GM19351 (cell line): Measurements from ENCODE around the gene PLG.
"Not testable (repeated sequence)": the region's sequence is repeated elsewhere in the genome, so short reads cannot be mapped to it uniquely, and the experiment has no call there.

Experiments used
- ATAC-seq: cut with Tn5 transposase; IDR thresholded peaks from one replicate; pipeline ENCODE4 v1.9.1; 2021; ENCODE audit warnings: mild to moderate bottlenecking, moderate library complexity; ENCODE audit not compliant: unreplicated experiment

Gene PLG

GRCh38 chr6:160701918-160702680 lies at the start of gene PLG:
Gene PLG, plus strand, starts transcription at chr6:160702244. Its CDS starts 61 bp downstream, at chr6:160702305.
- ATAC-seq, result not testable (repeated sequence)

GRCh38 chr6:160659562-160659961 lies 42.5 kb upstream of the PLG start:
- no peak for ATAC-seq

GRCh38 chr6:160661216-160661615 lies 40.8 kb upstream of the PLG start:
- ATAC-seq, result no peak

GRCh38 chr6:160662429-160662828 lies 39.6 kb upstream of the PLG start:
- no peak for ATAC-seq

DNA sequence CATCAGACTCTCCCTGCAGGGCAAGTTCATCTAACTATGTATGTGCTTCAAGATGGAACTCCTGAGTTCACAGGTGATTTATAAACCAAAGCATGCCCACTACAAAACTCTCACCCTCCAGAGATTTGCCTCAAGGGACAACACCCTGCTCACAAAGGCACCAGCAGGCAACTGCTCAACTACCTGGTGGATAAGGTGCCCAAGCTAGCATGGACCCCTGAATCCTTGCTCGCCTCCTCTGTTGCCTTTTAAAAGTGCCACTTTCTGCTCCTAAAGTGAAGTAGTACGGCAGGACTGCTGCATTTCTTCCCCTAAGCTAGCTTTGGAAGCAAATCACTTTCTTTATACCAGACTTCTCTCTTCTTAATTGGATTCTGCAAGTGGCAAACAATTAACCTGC lies 39.2 kb upstream of the PLG start:
- ATAC-seq, result no peak

- ATAC-seq, result not testable (repeated sequence)
These were observed 37.8 kb upstream of the PLG start, which contains the start of gene LPA for GRCh38 chr6:160664198-160664597. Gene LPA, minus strand, starts transcription at chr6:160664275. Its CDS starts 61 bp downstream, at chr6:160664214.

- peak; percentile 95 for ATAC-seq
These were observed 34.2 kb upstream of the PLG start for GRCh38 chr6:160667639-160668481.

GRCh38 chr6:160668589-160668988 lies 33.5 kb upstream of the PLG start:
- no peak for ATAC-seq

DNA sequence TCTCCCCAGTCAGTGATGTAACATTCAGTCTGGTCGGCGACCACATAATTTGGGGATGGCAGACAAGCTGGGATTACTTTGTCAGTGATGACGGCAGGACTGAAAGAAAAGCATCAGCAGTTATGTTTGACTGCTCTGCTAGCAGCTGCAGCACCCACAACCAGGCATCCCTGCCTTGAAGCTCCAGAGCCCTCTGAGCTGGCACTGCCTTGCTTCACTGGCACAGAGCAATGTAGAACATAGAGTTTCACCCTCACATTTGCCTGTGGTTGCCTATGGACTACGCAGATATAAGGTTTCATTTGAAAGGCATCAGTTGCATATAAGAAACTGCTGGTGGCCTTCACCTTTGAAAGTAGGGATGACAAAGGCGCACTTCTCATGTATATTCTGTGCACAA lies 25.6 kb upstream of the PLG start:
- ATAC-seq, result not testable (repeated sequence)

- ATAC-seq, result no peak
These were observed 23.8 kb upstream of the PLG start for GRCh38 chr6:160678230-160678629.

DNA sequence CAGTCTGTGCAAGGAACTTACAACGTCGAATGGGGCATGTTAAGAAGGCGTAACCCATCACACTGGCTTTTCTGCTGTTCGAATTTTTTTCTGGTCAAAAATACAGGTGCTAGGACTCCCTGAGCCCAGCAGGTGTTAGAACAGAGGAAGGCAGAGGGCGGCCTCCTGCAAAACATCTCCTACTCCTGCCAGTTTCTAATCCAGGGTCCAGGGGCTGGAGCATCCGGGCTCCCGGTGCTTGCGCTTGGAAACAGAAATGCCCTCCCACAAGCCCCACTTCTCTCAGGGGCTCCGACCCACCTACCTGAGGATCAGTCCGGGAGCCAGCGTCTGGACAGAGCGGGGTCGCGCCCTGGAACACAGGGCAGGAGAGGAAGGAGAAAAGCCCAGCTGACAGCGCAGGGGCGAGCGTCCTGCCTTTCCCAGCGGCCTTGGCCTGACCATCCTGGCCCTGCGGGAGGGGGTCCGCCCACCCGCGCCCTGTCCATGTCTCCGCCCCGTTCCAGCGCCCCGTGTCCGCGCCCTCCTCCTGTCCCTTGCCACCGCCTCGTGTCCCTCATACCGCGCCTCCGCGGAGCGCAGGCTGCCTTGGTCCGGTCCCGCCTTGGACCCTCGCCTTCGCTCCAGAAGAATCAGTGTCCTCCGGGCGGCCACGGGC lies 23.2 kb upstream of the PLG start:
- ATAC-seq, result no peak

DNA sequence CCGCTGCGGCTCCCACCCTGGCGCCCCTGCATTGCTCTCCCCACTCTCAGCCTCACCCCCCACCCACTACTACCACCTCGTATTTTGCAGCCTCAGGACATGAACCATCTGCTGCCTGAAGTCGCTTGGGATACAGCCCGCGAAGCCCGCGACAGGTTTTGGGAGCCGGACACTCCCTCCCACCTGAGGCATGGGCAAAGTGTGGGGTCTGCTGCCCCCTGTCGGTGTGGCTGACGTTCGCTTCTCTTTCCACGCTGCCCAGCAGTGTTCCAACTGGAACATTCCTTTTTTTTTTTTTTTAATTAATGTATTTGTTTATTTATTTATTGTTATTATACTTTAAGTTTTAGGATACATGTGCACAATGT lies 22.7 kb upstream of the PLG start:
- ATAC-seq, result no peak

GRCh38 chr6:160685101-160685761 lies 16.8 kb upstream of the PLG start:
- not testable (repeated sequence) for ATAC-seq

DNA sequence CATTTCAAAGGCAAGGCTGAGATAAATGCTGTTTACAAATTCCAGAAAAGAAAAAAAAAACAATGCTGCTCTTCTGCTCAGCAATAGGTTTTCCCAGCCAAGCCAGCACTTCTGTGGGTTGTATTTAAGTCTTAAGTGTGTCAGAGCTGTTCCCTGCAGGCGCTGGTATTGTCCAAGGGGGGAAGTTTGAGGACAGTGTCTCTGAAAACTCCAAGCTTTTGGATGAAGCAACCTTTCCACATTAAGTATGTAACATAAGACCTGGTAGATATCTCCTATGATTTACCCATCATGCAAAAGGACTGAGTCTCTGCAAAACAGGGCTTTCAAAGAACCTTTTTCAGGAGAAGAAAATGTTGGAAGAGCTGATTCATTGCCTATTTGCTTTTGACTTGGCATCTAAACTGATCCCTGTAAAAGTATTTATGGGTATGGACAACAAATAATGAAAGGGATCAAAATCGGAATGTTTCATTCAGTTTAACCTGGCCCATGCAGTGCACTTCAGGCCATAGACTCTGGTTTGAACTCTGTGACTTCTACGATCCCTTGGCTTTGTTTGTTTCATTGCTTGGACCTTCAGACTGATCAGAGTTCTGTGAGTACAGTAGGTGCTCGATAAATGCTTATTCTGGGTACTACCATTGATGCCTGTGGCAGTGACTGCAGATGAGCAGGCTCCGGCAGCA lies 16.1 kb upstream of the PLG start:
- ATAC-seq, result no peak

DNA sequence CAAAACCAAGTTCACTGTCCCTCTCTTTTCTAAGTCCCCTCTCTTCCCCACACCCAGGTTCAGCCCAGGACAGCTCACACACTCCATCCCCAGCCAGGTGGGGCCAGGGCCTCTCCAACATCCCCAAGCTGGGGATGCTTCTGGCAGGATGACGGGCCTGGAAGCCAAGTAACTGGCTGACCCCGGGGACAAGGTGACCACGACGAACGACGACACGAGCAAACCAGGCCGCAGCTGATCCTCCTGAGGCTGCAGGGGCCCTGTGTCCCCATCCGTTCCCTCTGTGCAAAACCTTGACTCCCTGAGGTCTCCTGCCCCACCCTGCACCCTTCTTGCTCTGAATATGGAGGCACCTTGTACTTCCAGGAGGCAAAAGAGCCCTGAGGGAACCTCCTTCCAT lies 11.6 kb upstream of the PLG start:
- ATAC-seq, result no peak

GRCh38 chr6:160691617-160692016 lies 10.4 kb upstream of the PLG start:
- no peak for ATAC-seq

DNA sequence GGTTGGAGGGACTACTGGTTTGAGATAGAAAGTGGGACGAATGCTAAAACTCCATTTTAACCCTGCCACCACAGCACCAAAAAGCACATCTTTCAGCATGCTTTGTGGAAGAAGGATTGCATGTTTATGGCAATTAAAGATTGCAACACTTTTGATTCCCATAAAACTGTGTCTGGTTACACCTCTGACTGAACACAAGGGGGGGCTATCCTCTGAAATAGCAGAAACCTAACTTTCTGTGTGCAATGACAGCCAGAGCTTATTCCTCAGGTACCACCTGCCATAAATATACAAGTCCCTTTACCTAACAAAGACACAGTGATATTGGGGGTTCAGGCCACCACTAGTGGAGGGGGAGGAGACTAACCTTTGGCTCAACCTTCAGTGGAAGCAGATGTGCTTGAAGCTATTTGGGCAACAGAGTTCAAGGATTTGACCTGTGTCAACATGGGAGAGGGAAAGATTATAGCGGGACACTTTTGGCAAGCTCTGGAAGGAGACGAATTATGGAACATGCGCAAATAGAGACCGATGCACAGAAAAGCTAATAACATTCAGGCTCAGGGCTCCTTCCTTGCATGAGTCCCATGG lies 9.6 kb upstream of the PLG start:
- no peak for ATAC-seq

- not testable (repeated sequence) for ATAC-seq
These were observed 7.0 kb upstream of the PLG start for GRCh38 chr6:160695025-160695424.

GRCh38 chr6:160695622-160696021 lies 6.4 kb upstream of the PLG start:
- ATAC-seq, result not testable (repeated sequence)

- ATAC-seq, result not testable (repeated sequence)
These were observed 5.2 kb upstream of the PLG start for GRCh38 chr6:160696884-160697283.
